Fibroblast of lung (primary cell): ENCODE data around the gene SNORC. TPM values are rescaled to one million over a fixed set of nuclear protein-coding genes. Genes with fewer than 3 reads are reported as not detected.

Source experiments
- DNase-seq, 2 donors: peaks; one replicate each; pipeline versions ENCODE4 v3.0.0 to v3.0.0-alpha.2; 2010; ENCODE audit warnings: low read depth in 2 of 2
- H2AFZ ChIP-seq: 2 replicates; pipeline ENCODE4 v1.5.1; 2012; ENCODE audit warnings: low read length, control low read depth, inconsistent platforms
- H3K27ac ChIP-seq: 2 replicates; pipeline ENCODE4 v1.5.1; 2011; ENCODE audit warnings: low read length, control low read depth; ENCODE audit not compliant: insufficient read depth
- H3K27me3 ChIP-seq: 2 replicates; pipeline ENCODE4 v1.5.1; 2011; ENCODE audit warnings: mild to moderate bottlenecking, low read length; ENCODE audit not compliant: control insufficient read depth, insufficient read depth
- H3K36me3 ChIP-seq: 2 replicates; pipeline ENCODE4 v1.5.1; 2011; ENCODE audit warnings: low read length; ENCODE audit not compliant: control insufficient read depth, insufficient read depth
- H3K4me1 ChIP-seq: 2 replicates; pipeline ENCODE4 v1.5.1; 2011; ENCODE audit warnings: low read length; ENCODE audit not compliant: control insufficient read depth, insufficient read depth; ENCODE audit errors: extremely low read depth
- H3K4me2 ChIP-seq: 2 replicates; pipeline ENCODE4 v1.5.1; 2011; ENCODE audit warnings: low read length, control low read depth; ENCODE audit not compliant: insufficient read depth; ENCODE audit errors: extremely low read depth
- H3K4me3 ChIP-seq, 4 experiments: fragments of 200-600 bp in 1 of 4; sonication (generic) in 1 of 4; replicated peaks in 1 of 4; 2 replicates each; pipeline ENCODE4 v1.5.1; 2011 to 2016; ENCODE audit warnings: low read length in 4 of 4, low read depth in 3 of 4, mild to moderate bottlenecking in 3 of 4, control low read depth in 2 of 4, inconsistent platforms in 1 of 4, mixed read lengths in 1 of 4; ENCODE audit not compliant: insufficient read depth in 1 of 4; ENCODE audit errors: control extremely low read depth in 1 of 4
- H3K79me2 ChIP-seq: 2 replicates; pipeline ENCODE4 v1.5.1; 2012; ENCODE audit warnings: mild to moderate bottlenecking, low read length, inconsistent platforms; ENCODE audit not compliant: control insufficient read depth, insufficient read depth
- H3K9ac ChIP-seq: 2 replicates; pipeline ENCODE4 v1.5.1; 2011; ENCODE audit warnings: mild to moderate bottlenecking, low read length, control low read depth; ENCODE audit not compliant: insufficient read depth
- H3K9me3 ChIP-seq: 2 replicates; pipeline ENCODE4 v1.5.1; 2012; ENCODE audit warnings: low read depth, low read length; ENCODE audit not compliant: control insufficient read depth, insufficient read depth
- H4K20me1 ChIP-seq: 2 replicates; pipeline ENCODE4 v1.5.1; 2011; ENCODE audit warnings: low read length; ENCODE audit not compliant: control insufficient read depth, insufficient read depth; ENCODE audit errors: extremely low read depth
- EZH2 ChIP-seq: IDR thresholded peaks from 2 replicates; pipeline ENCODE4 v1.5.1; 2012; ENCODE audit warnings: low read length, control low read depth, mild to moderate bottlenecking; ENCODE audit errors: missing control alignments
- polyA plus RNA-seq, 2 donors: library from polyadenylated mRNA; depleted of rRNA in 1 of 2; stranded (reverse) in 1 of 2; unstranded in 1 of 2; fragments of >200 nt; gene quantifications; 2 replicates each; pipeline ENCODE4 v1.2.1, GENCODE V29; 2011 to 2012; ENCODE audit warnings: missing spikeins in 1 of 2
- total RNA-seq: library from RNA; depleted of rRNA; stranded (reverse); fragments of >200 nt; gene quantifications from 2 replicates; pipeline ENCODE4 v1.2.1, GENCODE V29; 2014
- TF ChIP-seq, protein P1 (sequence below), 2 donors: IDR thresholded peaks in 1 of 2; conservative IDR thresholded peaks in 1 of 2; 1 replicate in 1 of 2; 2 replicates in 1 of 2; pipeline ENCODE4 v1.5.1; 2011 to 2012; ENCODE audit warnings: low read length in 2 of 2, control low read depth in 1 of 2, inconsistent platforms in 1 of 2, low read depth in 1 of 2, mild to moderate bottlenecking in 1 of 2

Gene SNORC
- total and polyA plus RNA-seq, 2 donors (not counting 1 experiment from before 2014, with no cell fraction given) = 0.14 to 0.83 TPM

DNA sequence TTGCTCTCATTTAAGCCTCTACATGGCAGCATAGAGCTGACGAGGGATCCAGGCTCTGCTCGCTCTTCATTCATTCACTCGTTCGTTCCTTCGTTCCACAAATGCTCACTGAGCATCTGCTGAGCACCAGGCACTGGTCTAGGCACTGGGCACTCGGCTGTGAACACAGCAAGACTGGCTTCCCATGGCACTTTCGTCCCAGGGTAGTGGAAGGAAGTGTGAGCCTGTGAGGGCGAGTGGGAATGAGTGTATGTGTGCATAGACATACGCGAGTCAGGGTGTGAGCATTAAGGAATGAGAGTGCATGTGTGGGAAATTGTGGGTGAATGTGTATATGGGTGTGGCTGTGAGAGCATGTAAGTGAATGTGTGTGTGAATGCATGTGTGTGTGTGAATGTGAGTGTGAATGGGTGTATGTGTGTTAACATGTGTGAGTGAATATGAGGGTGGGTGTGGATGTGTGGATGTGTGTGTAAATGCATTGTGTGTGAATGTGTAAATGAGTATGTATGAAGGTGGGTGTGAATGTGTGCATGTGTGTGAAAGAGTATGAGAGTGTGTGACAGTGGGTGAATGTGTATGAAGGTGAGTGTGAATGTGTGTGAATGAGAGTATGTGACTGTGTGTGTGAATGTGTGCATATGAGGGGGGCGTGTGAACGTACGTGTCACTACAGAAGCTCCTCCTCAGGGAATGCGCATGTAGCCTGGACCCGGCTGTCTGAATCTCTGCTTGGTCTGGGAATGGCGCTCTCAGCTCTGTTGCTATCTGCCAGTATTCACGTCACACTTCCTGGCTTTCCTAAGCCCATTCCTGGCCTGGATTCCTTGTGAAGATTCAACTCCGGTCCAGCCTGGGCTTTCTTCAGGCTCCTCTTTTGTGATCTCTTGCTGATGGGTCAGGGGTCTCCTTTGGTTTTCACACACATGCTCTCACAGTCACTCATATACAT lies 28.8 kb downstream of the SNORC start:
- no peak overlapping the region for H3K4me3 ChIP-seq
- H2AFZ ChIP-seq = peak overlapping the region; percentile 62
- no peak overlapping the region for H3K9ac ChIP-seq
- no peaks in the 10 kb centered on the region for H4K20me1 ChIP-seq
- H3K36me3 ChIP-seq = peaks cover 2% of the 10 kb centered on the region
- peaks cover 15% of the 10 kb centered on the region for H3K4me1 ChIP-seq
- no peaks in the 10 kb centered on the region for H3K9me3 ChIP-seq
- peak; percentile 57 to 74 for DNase-seq
- TF ChIP-seq, protein P1, sequence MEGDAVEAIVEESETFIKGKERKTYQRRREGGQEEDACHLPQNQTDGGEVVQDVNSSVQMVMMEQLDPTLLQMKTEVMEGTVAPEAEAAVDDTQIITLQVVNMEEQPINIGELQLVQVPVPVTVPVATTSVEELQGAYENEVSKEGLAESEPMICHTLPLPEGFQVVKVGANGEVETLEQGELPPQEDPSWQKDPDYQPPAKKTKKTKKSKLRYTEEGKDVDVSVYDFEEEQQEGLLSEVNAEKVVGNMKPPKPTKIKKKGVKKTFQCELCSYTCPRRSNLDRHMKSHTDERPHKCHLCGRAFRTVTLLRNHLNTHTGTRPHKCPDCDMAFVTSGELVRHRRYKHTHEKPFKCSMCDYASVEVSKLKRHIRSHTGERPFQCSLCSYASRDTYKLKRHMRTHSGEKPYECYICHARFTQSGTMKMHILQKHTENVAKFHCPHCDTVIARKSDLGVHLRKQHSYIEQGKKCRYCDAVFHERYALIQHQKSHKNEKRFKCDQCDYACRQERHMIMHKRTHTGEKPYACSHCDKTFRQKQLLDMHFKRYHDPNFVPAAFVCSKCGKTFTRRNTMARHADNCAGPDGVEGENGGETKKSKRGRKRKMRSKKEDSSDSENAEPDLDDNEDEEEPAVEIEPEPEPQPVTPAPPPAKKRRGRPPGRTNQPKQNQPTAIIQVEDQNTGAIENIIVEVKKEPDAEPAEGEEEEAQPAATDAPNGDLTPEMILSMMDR (conservative IDR thresholded peaks at IDR 0.05 in 1 of 2, IDR thresholded peaks at IDR 0.05 in 1 of 2; ENCODE audit: low read depth in 1 of 2, low read length in 2 of 2) = no peak
- TF ChIP-seq EZH2 = no peak
- peak overlapping the region; percentile 39 for H3K27ac ChIP-seq
- H3K4me2 ChIP-seq = no peak overlapping the region
- no peaks in the 10 kb centered on the region for H3K27me3 ChIP-seq
- no peaks in the 10 kb centered on the region for H3K79me2 ChIP-seq

DNA sequence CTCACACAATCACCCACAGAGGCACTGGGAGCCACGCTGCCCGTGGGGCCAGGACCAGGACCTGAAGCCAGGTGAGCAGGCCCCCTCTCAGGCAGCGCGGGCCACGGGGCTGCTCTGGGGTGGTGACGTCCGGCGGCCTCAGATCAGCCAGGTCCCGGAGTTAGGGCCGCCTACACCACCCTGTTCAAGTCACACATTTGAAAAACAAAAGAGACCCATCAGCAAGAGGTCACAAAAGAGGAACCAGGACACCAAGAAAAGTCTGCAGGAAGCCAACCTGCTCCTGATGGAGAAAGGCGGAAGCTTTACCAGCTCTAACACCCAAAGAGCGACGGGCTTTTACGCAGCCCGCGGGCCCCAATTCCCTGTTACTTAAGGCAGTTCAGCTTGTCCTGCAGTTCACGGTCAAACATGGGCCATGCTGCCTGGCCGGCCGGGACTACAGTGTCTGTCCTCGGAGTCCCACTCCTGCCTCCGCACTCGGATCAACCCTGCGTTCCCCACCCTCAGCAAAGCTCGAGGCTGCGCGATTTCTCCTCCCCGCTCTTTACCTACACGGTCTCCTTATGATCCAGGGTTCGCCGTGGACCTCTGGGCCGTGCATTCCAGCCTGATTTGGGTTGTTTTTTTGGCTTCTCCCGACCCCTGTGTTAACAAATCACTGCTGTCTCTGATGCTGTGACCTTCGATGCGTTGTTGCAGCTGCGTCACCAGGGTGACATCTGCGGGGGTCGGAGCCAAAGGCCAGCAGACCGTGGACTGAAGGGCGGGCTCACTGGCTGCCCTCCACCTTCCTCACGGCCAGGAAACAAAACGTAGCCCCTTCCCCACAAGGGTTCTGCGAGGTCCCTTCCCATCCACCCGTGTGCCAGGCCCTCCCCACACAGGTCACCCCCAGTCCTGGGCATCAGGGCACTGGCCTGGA lies 31.0 kb downstream of the SNORC start:
- peaks cover 2% of the 10 kb centered on the region for H3K36me3 ChIP-seq
- H2AFZ ChIP-seq = peak overlapping the region; percentile 80
- H3K4me3 ChIP-seq = peak overlapping the region in 1 of 4 experiments; percentile 7
- no peaks in the 10 kb centered on the region for H4K20me1 ChIP-seq
- no peaks in the 10 kb centered on the region for H3K79me2 ChIP-seq
- TF ChIP-seq, protein P1 (conservative IDR thresholded peaks at IDR 0.05 in 1 of 2, IDR thresholded peaks at IDR 0.05 in 1 of 2; ENCODE audit: low read depth in 1 of 2, low read length in 2 of 2) = no peak
- no peak for TF ChIP-seq EZH2
- peaks cover 15% of the 10 kb centered on the region for H3K4me1 ChIP-seq
- DNase-seq = peak in 1 of 2 donors; percentile 11
- peak overlapping the region; percentile 96 for H3K27ac ChIP-seq
- peak overlapping the region; percentile 62 for H3K9ac ChIP-seq
- no peaks in the 10 kb centered on the region for H3K27me3 ChIP-seq
- H3K9me3 ChIP-seq = no peaks in the 10 kb centered on the region
- peak overlapping the region; percentile 8 for H3K4me2 ChIP-seq
